CD14-positive monocyte (primary cell): ENCODE data around the gene ITGB6. TPM values are rescaled to one million over a fixed set of nuclear protein-coding genes. Genes with fewer than 3 reads are reported as not detected.

Experiments used
- DNase-seq, 3 donors: peaks; one replicate each; pipeline ENCODE4 v3.0.0-alpha.2; 2011 to 2022
- H2AFZ ChIP-seq: 2 replicates; pipeline ENCODE4 v1.6.0; 2012; ENCODE audit warnings: mild to moderate bottlenecking, low read depth, low read length, inconsistent platforms; ENCODE audit not compliant: insufficient read depth, poor library complexity, severe bottlenecking
- H3K27ac ChIP-seq, 2 donors: 1 replicate in 1 of 2; 2 replicates in 1 of 2; pipeline ENCODE4 v1.5.1; 2012 to 2013; ENCODE audit warnings: low read length in 2 of 2, control low read depth in 1 of 2, inconsistent platforms in 1 of 2, low read depth in 1 of 2, mild to moderate bottlenecking in 1 of 2
- H3K27me3 ChIP-seq, 2 donors: one replicate each; pipeline versions ENCODE4 v1.6.0 to v1.6.1; 2011 to 2013; ENCODE audit warnings: low read length in 2 of 2; ENCODE audit not compliant: control insufficient read depth in 2 of 2, insufficient read depth in 2 of 2
- H3K36me3 ChIP-seq, 2 donors: replicated peaks in 1 of 2; 1 replicate in 1 of 2; 2 replicates in 1 of 2; pipeline versions ENCODE4 v1.5.1 to v1.6.1; 2012 to 2013; ENCODE audit warnings: low read length in 2 of 2, control low read depth in 1 of 2, inconsistent platforms in 1 of 2, mild to moderate bottlenecking in 1 of 2; ENCODE audit not compliant: insufficient read depth in 2 of 2, control insufficient read depth in 1 of 2
- H3K4me1 ChIP-seq, 2 donors: 1 replicate in 1 of 2; 2 replicates in 1 of 2; pipeline versions ENCODE4 v1.5.1 to v1.6.1; 2012 to 2013; ENCODE audit warnings: low read length in 2 of 2, control low read depth in 1 of 2, inconsistent platforms in 1 of 2, mild to moderate bottlenecking in 1 of 2, moderate library complexity in 1 of 2; ENCODE audit not compliant: insufficient read depth in 2 of 2, control insufficient read depth in 1 of 2
- H3K4me2 ChIP-seq: replicated peaks from 2 replicates; pipeline ENCODE3; 2012; ENCODE audit warnings: low read length, moderate library complexity, mild to moderate bottlenecking; ENCODE audit not compliant: poor library complexity, severe bottlenecking; ENCODE audit errors: extremely low read depth
- H3K4me3 ChIP-seq, 3 experiments: fragments of 200-600 bp in 1 of 3; sonication (generic) in 1 of 3; replicated peaks in 1 of 3; 1 replicate in 2 of 3; 2 replicates in 1 of 3; pipeline ENCODE4 v1.5.1; 2011 to 2013; ENCODE audit warnings: low read length in 3 of 3, mild to moderate bottlenecking in 3 of 3, control low read depth in 2 of 3, low read depth in 2 of 3, inconsistent platforms in 1 of 3, moderate library complexity in 1 of 3
- H3K79me2 ChIP-seq: 2 replicates; pipeline ENCODE4 v1.6.0; 2012; ENCODE audit warnings: mild to moderate bottlenecking, control low read depth, inconsistent platforms, low read length, moderate library complexity; ENCODE audit not compliant: insufficient read depth
- H3K9ac ChIP-seq: 2 replicates; pipeline ENCODE4 v1.6.0; 2017; ENCODE audit warnings: low read length, mild to moderate bottlenecking; ENCODE audit not compliant: insufficient read depth, poor library complexity, severe bottlenecking
- H3K9me3 ChIP-seq, 2 donors: replicated peaks in 1 of 2; 1 replicate in 1 of 2; 2 replicates in 1 of 2; pipeline versions ENCODE4 v1.5.1 to v1.6.1; 2012 to 2013; ENCODE audit warnings: low read length in 2 of 2, control low read depth in 1 of 2; ENCODE audit not compliant: control insufficient read depth in 1 of 2, insufficient read depth in 1 of 2
- H4K20me1 ChIP-seq: 2 replicates; pipeline ENCODE4 v1.6.0; 2012; ENCODE audit warnings: mild to moderate bottlenecking, low read length, control low read depth, moderate library complexity; ENCODE audit not compliant: insufficient read depth
- H3K27ac Mint-ChIP-seq, 7 donors: one replicate each; pipeline ENCODE4 v1.8.0; 2020; ENCODE audit warnings: mild to moderate bottlenecking in 7 of 7, mixed read lengths in 7 of 7, moderate library complexity in 6 of 7, inconsistent platforms in 2 of 7
- H3K27me3 Mint-ChIP-seq, 3 donors: one replicate each; pipeline ENCODE4 v1.8.0; 2021 to 2022; ENCODE audit warnings: low read depth in 3 of 3, mild to moderate bottlenecking in 3 of 3, mixed read lengths in 3 of 3, moderate library complexity in 3 of 3, inconsistent platforms in 1 of 3
- H3K36me3 Mint-ChIP-seq, 2 donors: one replicate each; pipeline ENCODE4 v1.8.0; 2020; ENCODE audit warnings: mixed read lengths in 2 of 2, inconsistent platforms in 1 of 2, mild to moderate bottlenecking in 1 of 2
- H3K4me1 Mint-ChIP-seq: one replicate; pipeline ENCODE4 v1.8.0; 2020; ENCODE audit warnings: mild to moderate bottlenecking, mixed read lengths
- H3K4me3 Mint-ChIP-seq, 2 donors: one replicate each; pipeline ENCODE4 v1.8.0; 2020; ENCODE audit warnings: mild to moderate bottlenecking in 2 of 2, mixed read lengths in 2 of 2, moderate library complexity in 1 of 2
- H3K9me3 Mint-ChIP-seq, 7 donors: one replicate each; pipeline ENCODE4 v1.8.0; 2020 to 2022; ENCODE audit warnings: mixed read lengths in 7 of 7, mild to moderate bottlenecking in 6 of 7, moderate library complexity in 6 of 7, inconsistent platforms in 2 of 7
- WGBS: methylation state at CpG from one replicate; pipeline ENCODE4 v1.1.5; 2013; ENCODE audit warnings: missing lambda C conversion rate; ENCODE audit not compliant: insufficient coverage; 5-methylcytosine and 5-hydroxymethylcytosine counted together
- intact Hi-C, 2 donors: fragments of 100-400 bp; cut with micrococcal nuclease; formaldehyde crosslinking; loops; one replicate each; pipeline versions ENCODE4 v1.15.0 to v1.15.1; 2023
- polyA plus RNA-seq, 3 donors: library from polyadenylated mRNA; depleted of rRNA in 1 of 3; unstranded in 2 of 3; stranded (reverse) in 1 of 3; fragments of 300-500 nt in 2 of 3; fragments of >200 nt in 1 of 3; fragmentation: Illumina TruSeq in 2 of 3; gene quantifications; 1 replicate in 2 of 3; 2 replicates in 1 of 3; pipeline ENCODE4 v1.2.3, GENCODE V29; 2012 to 2021
- TF ChIP-seq, protein P1 (sequence below): fragments of 200-600 bp; IDR thresholded peaks from one replicate; pipeline ENCODE4 v1.8.0; 2022; ENCODE audit warnings: antibody characterized with exemption, mild to moderate bottlenecking

Gene ITGB6
- polyA plus RNA-seq, 3 donors: not detected

DNA sequence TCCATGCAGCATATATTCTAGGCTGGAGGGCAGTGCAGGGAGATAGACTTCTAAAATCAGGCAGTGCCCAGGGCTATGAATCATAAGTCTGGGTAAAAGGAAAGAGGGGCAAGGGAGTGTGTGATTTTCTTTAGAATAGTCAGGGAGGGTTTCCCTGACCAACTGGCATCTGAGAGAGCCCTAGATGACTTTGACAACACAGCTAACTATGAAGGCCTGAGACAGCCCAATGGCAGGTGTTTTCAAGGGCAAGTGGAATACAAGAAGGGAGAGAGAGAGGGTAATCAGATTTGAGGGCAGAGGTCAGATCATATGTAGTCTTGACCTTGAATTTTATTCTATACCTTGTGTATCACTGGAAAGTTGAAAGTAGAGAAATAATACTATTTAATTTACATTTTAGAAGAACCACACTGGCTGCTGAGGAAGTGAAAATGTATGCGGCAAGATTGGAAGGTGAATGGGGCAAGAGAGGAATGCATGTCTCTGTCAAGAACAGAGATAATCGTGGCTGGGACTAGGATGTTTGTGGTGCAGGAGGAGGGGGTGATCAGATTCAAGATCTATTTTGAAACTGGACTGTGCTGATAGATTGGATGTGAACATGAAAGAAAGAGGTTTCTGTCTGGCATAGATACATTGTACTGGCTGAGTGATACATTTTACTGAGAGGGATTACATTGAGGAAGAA is 1.9 kb upstream of the ITGB6 start:
- Histone ChIP-seq H4K20me1 (no peaks in the 10 kb centered on the region), H3K79me2 (no peaks in the 10 kb centered on the region), H3K27ac (no peak overlapping the region), H3K4me2 (no peak overlapping the region), H3K27me3 (no peaks in the 10 kb centered on the region), H3K36me3 (no peaks in the 10 kb centered on the region), H3K9ac (no peak overlapping the region), H3K9me3 (no peaks in the 10 kb centered on the region), H2AFZ (no peak overlapping the region), H3K4me1 (no peaks in the 10 kb centered on the region), H3K4me3 (no peak overlapping the region)
- Mint-ChIP-seq H3K9me3 (peaks cover 0 to 4% (median 0%) of the 10 kb centered on the region in 7 donors), H3K27ac (peak overlapping the region in 1 of 7 donors; percentile 0), H3K27me3 (peaks cover 0 to 2% (median 0%) of the 10 kb centered on the region in 3 donors), H3K36me3 (no peaks in the 10 kb centered on the region), H3K4me1 (peaks cover 2% of the 10 kb centered on the region), H3K4me3 (no peak overlapping the region)
- no peak for DNase-seq
- WGBS: 100% methylated on average over 2 of the region's 2 CpGs
- TF ChIP-seq, protein P1, sequence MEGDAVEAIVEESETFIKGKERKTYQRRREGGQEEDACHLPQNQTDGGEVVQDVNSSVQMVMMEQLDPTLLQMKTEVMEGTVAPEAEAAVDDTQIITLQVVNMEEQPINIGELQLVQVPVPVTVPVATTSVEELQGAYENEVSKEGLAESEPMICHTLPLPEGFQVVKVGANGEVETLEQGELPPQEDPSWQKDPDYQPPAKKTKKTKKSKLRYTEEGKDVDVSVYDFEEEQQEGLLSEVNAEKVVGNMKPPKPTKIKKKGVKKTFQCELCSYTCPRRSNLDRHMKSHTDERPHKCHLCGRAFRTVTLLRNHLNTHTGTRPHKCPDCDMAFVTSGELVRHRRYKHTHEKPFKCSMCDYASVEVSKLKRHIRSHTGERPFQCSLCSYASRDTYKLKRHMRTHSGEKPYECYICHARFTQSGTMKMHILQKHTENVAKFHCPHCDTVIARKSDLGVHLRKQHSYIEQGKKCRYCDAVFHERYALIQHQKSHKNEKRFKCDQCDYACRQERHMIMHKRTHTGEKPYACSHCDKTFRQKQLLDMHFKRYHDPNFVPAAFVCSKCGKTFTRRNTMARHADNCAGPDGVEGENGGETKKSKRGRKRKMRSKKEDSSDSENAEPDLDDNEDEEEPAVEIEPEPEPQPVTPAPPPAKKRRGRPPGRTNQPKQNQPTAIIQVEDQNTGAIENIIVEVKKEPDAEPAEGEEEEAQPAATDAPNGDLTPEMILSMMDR: no peak
- intact Hi-C loops: no loop called here

DNA sequence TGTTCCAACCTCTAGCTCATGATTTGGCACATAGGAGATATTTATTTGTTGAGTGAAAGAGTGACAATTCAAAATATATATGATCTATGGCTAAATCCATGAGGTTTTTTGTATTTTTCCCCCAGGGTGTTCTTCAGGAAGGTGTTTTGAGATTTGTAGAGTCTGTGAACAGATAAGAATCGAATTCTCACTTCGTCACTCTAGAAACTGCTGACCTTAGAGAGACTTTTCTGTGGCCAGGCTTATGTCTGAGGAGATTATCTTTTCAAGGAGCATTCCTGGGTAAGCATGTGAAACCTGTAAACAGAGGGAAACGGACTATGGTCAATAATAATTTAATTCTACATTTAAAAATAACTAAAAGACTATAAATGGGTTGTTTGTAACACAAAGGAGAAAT is 849 bp upstream of the ITGB6 start:
- Histone ChIP-seq H3K9me3 (no peaks in the 10 kb centered on the region), H3K79me2 (no peaks in the 10 kb centered on the region), H3K9ac (no peak overlapping the region), H3K4me3 (no peak overlapping the region), H2AFZ (no peak overlapping the region), H3K4me1 (no peaks in the 10 kb centered on the region), H3K27ac (no peak overlapping the region), H4K20me1 (no peaks in the 10 kb centered on the region), H3K36me3 (no peaks in the 10 kb centered on the region), H3K27me3 (no peaks in the 10 kb centered on the region), H3K4me2 (no peak overlapping the region)
- Mint-ChIP-seq H3K27ac (peak overlapping the region in 1 of 7 donors; percentile 1), H3K4me3 (no peak overlapping the region), H3K9me3 (peaks cover 0 to 2% (median 0%) of the 10 kb centered on the region in 7 donors), H3K36me3 (no peaks in the 10 kb centered on the region), H3K27me3 (peaks cover 0 to 2% (median 0%) of the 10 kb centered on the region in 3 donors), H3K4me1 (peaks cover 2% of the 10 kb centered on the region)
- intact Hi-C loops: no loop called here
- no peak for DNase-seq
- WGBS: 100% methylated on average over 2 of the region's 3 CpGs
- TF ChIP-seq, protein P1: no peak
